ENCODE data around the gene TSPAN15.
"Not testable (repeated sequence)": the region's sequence is repeated elsewhere in the genome, so short reads cannot be mapped to it uniquely, and the experiment has no call there.

Gene TSPAN15

DNA sequence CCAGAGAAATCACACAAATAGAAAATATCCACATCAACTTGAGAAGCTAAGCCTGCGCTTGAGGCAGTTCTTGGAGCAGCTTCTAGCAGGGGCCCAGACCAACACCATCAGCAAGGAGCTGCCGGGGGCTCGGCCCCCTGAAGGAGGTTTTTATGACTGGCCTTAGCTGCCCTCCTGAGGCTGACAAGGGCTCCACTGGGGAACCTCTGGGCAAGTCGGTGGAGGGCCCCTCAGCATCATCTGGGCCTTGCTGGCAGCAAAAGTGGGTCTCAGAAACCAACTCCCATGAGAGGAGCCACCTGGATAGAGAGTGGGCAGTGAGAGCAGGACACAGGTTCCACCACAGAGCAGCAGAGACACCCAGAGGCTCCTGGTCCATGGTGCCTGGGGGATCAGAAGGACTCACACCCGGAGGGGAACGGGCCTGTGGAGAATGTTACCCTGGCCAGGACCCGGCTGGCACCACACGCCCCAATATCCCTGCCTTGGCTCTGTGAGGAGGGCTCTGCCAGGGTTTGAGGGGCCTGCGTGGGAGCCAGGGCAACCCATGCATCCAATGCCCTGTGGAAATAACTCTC lies 66.1 kb downstream of the TSPAN15 start:
- TF ChIP-seq, protein P1, sequence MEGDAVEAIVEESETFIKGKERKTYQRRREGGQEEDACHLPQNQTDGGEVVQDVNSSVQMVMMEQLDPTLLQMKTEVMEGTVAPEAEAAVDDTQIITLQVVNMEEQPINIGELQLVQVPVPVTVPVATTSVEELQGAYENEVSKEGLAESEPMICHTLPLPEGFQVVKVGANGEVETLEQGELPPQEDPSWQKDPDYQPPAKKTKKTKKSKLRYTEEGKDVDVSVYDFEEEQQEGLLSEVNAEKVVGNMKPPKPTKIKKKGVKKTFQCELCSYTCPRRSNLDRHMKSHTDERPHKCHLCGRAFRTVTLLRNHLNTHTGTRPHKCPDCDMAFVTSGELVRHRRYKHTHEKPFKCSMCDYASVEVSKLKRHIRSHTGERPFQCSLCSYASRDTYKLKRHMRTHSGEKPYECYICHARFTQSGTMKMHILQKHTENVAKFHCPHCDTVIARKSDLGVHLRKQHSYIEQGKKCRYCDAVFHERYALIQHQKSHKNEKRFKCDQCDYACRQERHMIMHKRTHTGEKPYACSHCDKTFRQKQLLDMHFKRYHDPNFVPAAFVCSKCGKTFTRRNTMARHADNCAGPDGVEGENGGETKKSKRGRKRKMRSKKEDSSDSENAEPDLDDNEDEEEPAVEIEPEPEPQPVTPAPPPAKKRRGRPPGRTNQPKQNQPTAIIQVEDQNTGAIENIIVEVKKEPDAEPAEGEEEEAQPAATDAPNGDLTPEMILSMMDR (IDR thresholded peaks at IDR 0.05; ENCODE audit: borderline replicate concordance, extremely low read depth, low read length, poor library complexity, severe bottlenecking): no peak
- no peak for TF ChIP-seq EZH2 (IDR thresholded peaks at IDR 0.05; ENCODE audit: borderline replicate concordance, low read depth, low read length, severe bottlenecking)
- no peak overlapping the region for H3K9ac ChIP-seq (ENCODE audit: low read depth, low read length)
- H3K27me3 ChIP-seq (ENCODE audit: insufficient read depth, low read length, poor library complexity): peaks cover 3% of the 10 kb centered on the region
- no peaks in the 10 kb centered on the region for H3K4me1 ChIP-seq (ENCODE audit: insufficient read depth, low read length)
- H3K4me2 ChIP-seq (ENCODE audit: insufficient read depth, low read length): no peak overlapping the region
- H3K79me2 ChIP-seq (ENCODE audit: insufficient read depth, low read length): no peaks in the 10 kb centered on the region
- DNase-seq: no peak
- H4K20me1 ChIP-seq (ENCODE audit: insufficient read depth, low read length): no peaks in the 10 kb centered on the region
- no peak overlapping the region for H2AFZ ChIP-seq (ENCODE audit: low read depth, low read length)
- no peaks in the 10 kb centered on the region for H3K36me3 ChIP-seq (ENCODE audit: insufficient read depth, low read length)
- H3K27ac ChIP-seq (ENCODE audit: low read length): no peak overlapping the region
- H3K9me3 ChIP-seq (ENCODE audit: insufficient read depth, low read length, severe bottlenecking): no peaks in the 10 kb centered on the region
- no peak for ATAC-seq (ENCODE audit: insufficient read depth, low read depth)
- H3K4me3 ChIP-seq (ENCODE audit: low read depth in 1 of 2, low read length in 2 of 2): no peak overlapping the region

DNA sequence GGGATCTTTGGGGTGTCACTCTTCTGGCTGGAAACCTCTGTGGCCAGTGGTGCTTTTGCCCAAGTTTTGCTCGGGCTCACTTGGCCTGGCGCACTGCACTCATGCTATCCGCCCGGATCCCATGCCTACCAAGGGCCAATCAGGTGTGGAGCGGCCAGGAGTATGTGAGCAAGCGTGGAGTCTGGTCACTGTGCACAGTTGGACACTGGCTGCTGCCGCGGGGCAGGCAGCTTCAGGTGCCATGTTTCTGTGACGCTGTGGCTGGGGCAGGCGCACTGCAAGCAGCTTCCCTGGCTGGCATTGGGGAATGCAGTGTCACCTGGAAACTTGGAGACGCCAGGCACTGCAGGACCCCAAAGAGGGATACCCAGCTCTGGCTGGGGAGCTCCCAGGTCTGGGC lies 76.7 kb downstream of the TSPAN15 start:
- TF ChIP-seq EZH2 (IDR thresholded peaks at IDR 0.05; ENCODE audit: borderline replicate concordance, low read depth, low read length, severe bottlenecking): no peak
- TF ChIP-seq, protein P1 (IDR thresholded peaks at IDR 0.05; ENCODE audit: borderline replicate concordance, extremely low read depth, low read length, poor library complexity, severe bottlenecking): no peak
- no peak overlapping the region for H3K27ac ChIP-seq (ENCODE audit: low read length)
- no peaks in the 10 kb centered on the region for H4K20me1 ChIP-seq (ENCODE audit: insufficient read depth, low read length)
- no peaks in the 10 kb centered on the region for H3K4me1 ChIP-seq (ENCODE audit: insufficient read depth, low read length)
- H3K79me2 ChIP-seq (ENCODE audit: insufficient read depth, low read length): no peaks in the 10 kb centered on the region
- H3K9ac ChIP-seq (ENCODE audit: low read depth, low read length): no peak overlapping the region
- H3K27me3 ChIP-seq (ENCODE audit: insufficient read depth, low read length, poor library complexity): peaks cover 3% of the 10 kb centered on the region
- no peak overlapping the region for H3K4me2 ChIP-seq (ENCODE audit: insufficient read depth, low read length)
- no peaks in the 10 kb centered on the region for H3K9me3 ChIP-seq (ENCODE audit: insufficient read depth, low read length, severe bottlenecking)
- H3K4me3 ChIP-seq (ENCODE audit: low read depth in 1 of 2, low read length in 2 of 2): no peak overlapping the region
- DNase-seq: no peak
- no peaks in the 10 kb centered on the region for H3K36me3 ChIP-seq (ENCODE audit: insufficient read depth, low read length)
- no peak overlapping the region for H2AFZ ChIP-seq (ENCODE audit: low read depth, low read length)
- ATAC-seq (ENCODE audit: insufficient read depth, low read depth): no peak

DNA sequence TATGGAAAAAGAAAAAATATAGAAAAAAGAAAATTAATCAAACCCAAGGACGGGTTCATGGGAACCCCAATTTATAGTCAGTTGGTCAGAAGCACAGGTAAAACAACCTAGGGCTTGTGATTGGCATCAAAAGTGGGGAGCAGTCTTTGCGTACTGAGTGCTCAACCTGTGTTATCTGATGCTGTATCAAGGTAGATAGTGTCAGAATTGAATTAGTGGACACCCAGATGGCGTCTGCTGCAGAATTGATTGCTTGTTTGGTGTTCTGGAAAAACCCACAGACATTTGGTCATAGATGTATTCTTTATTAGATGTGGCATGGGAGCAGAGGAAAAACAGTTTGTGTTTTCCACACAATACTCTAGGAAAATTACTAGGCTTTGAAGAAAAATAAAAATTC lies 82.4 kb downstream of the TSPAN15 start:
- H3K9me3 ChIP-seq (ENCODE audit: insufficient read depth, low read length, severe bottlenecking): no peaks in the 10 kb centered on the region
- H3K36me3 ChIP-seq (ENCODE audit: insufficient read depth, low read length): no peaks in the 10 kb centered on the region
- H3K27me3 ChIP-seq (ENCODE audit: insufficient read depth, low read length, poor library complexity): no peaks in the 10 kb centered on the region
- H4K20me1 ChIP-seq (ENCODE audit: insufficient read depth, low read length): no peaks in the 10 kb centered on the region
- no peak overlapping the region for H3K9ac ChIP-seq (ENCODE audit: low read depth, low read length)
- H3K4me2 ChIP-seq (ENCODE audit: insufficient read depth, low read length): no peak overlapping the region
- no peak overlapping the region for H3K27ac ChIP-seq (ENCODE audit: low read length)
- H3K4me3 ChIP-seq (ENCODE audit: low read depth in 1 of 2, low read length in 2 of 2): no peak overlapping the region
- ATAC-seq (ENCODE audit: insufficient read depth, low read depth): no peak
- no peak for DNase-seq
- no peak for TF ChIP-seq EZH2 (IDR thresholded peaks at IDR 0.05; ENCODE audit: borderline replicate concordance, low read depth, low read length, severe bottlenecking)
- TF ChIP-seq, protein P1 (IDR thresholded peaks at IDR 0.05; ENCODE audit: borderline replicate concordance, extremely low read depth, low read length, poor library complexity, severe bottlenecking): no peak
- no peaks in the 10 kb centered on the region for H3K79me2 ChIP-seq (ENCODE audit: insufficient read depth, low read length)
- no peak overlapping the region for H2AFZ ChIP-seq (ENCODE audit: low read depth, low read length)
- H3K4me1 ChIP-seq (ENCODE audit: insufficient read depth, low read length): no peaks in the 10 kb centered on the region

DNA sequence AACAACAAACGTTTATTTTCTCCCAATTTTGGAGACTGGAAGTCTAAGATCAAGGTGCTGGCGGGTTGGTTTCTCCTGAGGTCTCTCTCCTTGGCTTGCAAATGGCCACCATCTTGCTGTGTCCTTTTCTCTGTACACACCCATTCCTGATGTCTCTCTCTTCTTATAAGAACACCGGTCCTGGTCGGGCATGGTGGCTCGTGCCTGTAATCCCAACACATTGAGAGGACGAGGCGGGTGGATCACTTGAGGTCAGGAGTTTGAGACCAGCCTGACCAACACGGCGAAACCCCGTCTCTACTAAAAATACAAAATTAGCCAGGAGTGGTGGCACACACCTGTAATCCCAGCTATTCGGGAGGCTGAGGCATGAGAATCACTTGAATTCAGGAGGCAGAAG lies 85.3 kb downstream of the TSPAN15 start:
- not testable (repeated sequence) for H3K9ac ChIP-seq (ENCODE audit: low read depth, low read length); H3K4me1 ChIP-seq (ENCODE audit: insufficient read depth, low read length); H3K79me2 ChIP-seq (ENCODE audit: insufficient read depth, low read length); H3K27me3 ChIP-seq (ENCODE audit: insufficient read depth, low read length, poor library complexity); H3K4me3 ChIP-seq (ENCODE audit: low read depth in 1 of 2, low read length in 2 of 2); ATAC-seq (ENCODE audit: insufficient read depth, low read depth); H3K36me3 ChIP-seq (ENCODE audit: insufficient read depth, low read length); H3K4me2 ChIP-seq (ENCODE audit: insufficient read depth, low read length); H2AFZ ChIP-seq (ENCODE audit: low read depth, low read length); H4K20me1 ChIP-seq (ENCODE audit: insufficient read depth, low read length); H3K27ac ChIP-seq (ENCODE audit: low read length); DNase-seq
- peaks cover 12% of the 10 kb centered on the region for H3K9me3 ChIP-seq (ENCODE audit: insufficient read depth, low read length, severe bottlenecking)

All from DND-41 (cell line).